ENCODE data around the gene PROX2. TPM values are rescaled to one million over a fixed set of nuclear protein-coding genes. Genes with fewer than 3 reads are reported as not detected.

PROX2 gene
- total and polyA plus RNA-seq, 5 experiments from 2014 or later: 0.12 to 0.75 (median 0.50) TPM

GRCh38 chr14:74835645-74836250, 40.2 kb downstream of the PROX2 start:
- ATAC-seq: peak; percentile 52 to 68
- H3K4me1 Mint-ChIP-seq: peaks cover 18 to 62% (median 58%) of the 10 kb centered on the region in 4 donors
- peak overlapping the region; percentile 77 to 99 (median 96) for H3K27ac Mint-ChIP-seq
- H3K4me3 Mint-ChIP-seq: peak overlapping the region; percentile 33 to 89 (median 70)
- peaks cover 0 to 19% (median 5%) of the 10 kb centered on the region in 3 donors for H3K36me3 Mint-ChIP-seq
- DNase-seq: peak in 5 of 10 donors; percentile 5 to 33 (median 26)
- H3K27me3 Mint-ChIP-seq: no peaks in the 10 kb centered on the region
- POLR2A ChIA-PET: interaction anchor here (0.6 to 1.6 kb wide), 8 partner anchors 14 to 73 kb away, joined by 3 to 6 read pairs (median 4); partner anchors contain the start of genes PROX2 and YLPM1
- no peaks in the 10 kb centered on the region for H3K9me3 Mint-ChIP-seq

GRCh38 chr14:74834692-74835392, 41.1 kb downstream of the PROX2 start:
- no peak for DNase-seq
- H3K36me3 Mint-ChIP-seq: peaks cover 7 to 24% (median 13%) of the 10 kb centered on the region in 3 donors
- H3K4me3 Mint-ChIP-seq: peak overlapping the region in 8 of 10 donors; percentile 11 to 89 (median 32)
- H3K4me1 Mint-ChIP-seq: peaks cover 18 to 53% (median 50%) of the 10 kb centered on the region in 4 donors
- ATAC-seq: no peak
- no peaks in the 10 kb centered on the region for H3K9me3 Mint-ChIP-seq
- POLR2A ChIA-PET: interaction anchor here (0.6 to 1.6 kb wide), 4 partner anchors 15 to 55 kb away, joined by 3 to 6 read pairs (median 4); no protein-coding TSS in a partner anchor
- no peaks in the 10 kb centered on the region for H3K27me3 Mint-ChIP-seq
- peak overlapping the region; percentile 77 to 99 (median 96) for H3K27ac Mint-ChIP-seq

- POLR2A ChIA-PET: no interaction called here
- peaks cover 15 to 40% (median 24%) of the 10 kb centered on the region in 3 donors for H3K36me3 Mint-ChIP-seq
- peaks cover 14 to 38% (median 35%) of the 10 kb centered on the region in 4 donors for H3K4me1 Mint-ChIP-seq
- DNase-seq (no peak), ATAC-seq (no peak)
- no peaks in the 10 kb centered on the region for H3K27me3 Mint-ChIP-seq
- H3K4me3 Mint-ChIP-seq: no peak overlapping the region
- peak overlapping the region in 1 of 10 donors; percentile 22 for H3K27ac Mint-ChIP-seq
- H3K9me3 Mint-ChIP-seq: no peaks in the 10 kb centered on the region
Observed at GRCh38 chr14:74832849-74833248, 43.1 kb downstream of the PROX2 start.

GRCh38 chr14:74829251-74829650, 46.7 kb downstream of the PROX2 start:
- POLR2A ChIA-PET: interaction anchor here (0.8 kb wide), 1 partner anchor 12 kb away, joined by 3 read pairs; no protein-coding TSS in a partner anchor
- peaks cover 15 to 50% (median 27%) of the 10 kb centered on the region in 3 donors for H3K36me3 Mint-ChIP-seq
- no peak overlapping the region for H3K27ac Mint-ChIP-seq
- H3K4me3 Mint-ChIP-seq: no peak overlapping the region
- DNase-seq (no peak), ATAC-seq (no peak)
- peaks cover 2 to 6% (median 3%) of the 10 kb centered on the region in 4 donors for H3K4me1 Mint-ChIP-seq
- H3K27me3 Mint-ChIP-seq: no peaks in the 10 kb centered on the region
- H3K9me3 Mint-ChIP-seq: no peaks in the 10 kb centered on the region

- peak overlapping the region in 9 of 10 donors; percentile 14 to 73 (median 41) for H3K27ac Mint-ChIP-seq
- H3K9me3 Mint-ChIP-seq: no peaks in the 10 kb centered on the region
- DNase-seq: no peak
- POLR2A ChIA-PET: no interaction called here
- H3K36me3 Mint-ChIP-seq: peaks cover 15 to 71% (median 27%) of the 10 kb centered on the region in 3 donors
- no peak for ATAC-seq
- no peak overlapping the region for H3K4me3 Mint-ChIP-seq
- H3K27me3 Mint-ChIP-seq: no peaks in the 10 kb centered on the region
- H3K4me1 Mint-ChIP-seq: peaks cover 0 to 8% (median 5%) of the 10 kb centered on the region in 4 donors
Observed at GRCh38 chr14:74826574-74826973, 49.4 kb downstream of the PROX2 start.

Other genes starting within 250 kb of the PROX2 start
- 10 to 100 TPM; 49.7 to 52.9 TPM for gene AREL1, start 163.1 kb downstream of the PROX2 start, total RNA-seq
- 10 to 100 TPM; 17.3 to 20.6 (median 19.3) TPM for gene AREL1, start 163.1 kb downstream of the PROX2 start, polyA plus RNA-seq
- gene FCF1, start 163.0 kb downstream of the PROX2 start, total RNA-seq: 10 to 100 TPM; 65.8 to 66.8 TPM
- 10 to 100 TPM; 31.7 to 37.1 (median 34.7) TPM for gene FCF1, start 163.0 kb downstream of the PROX2 start, polyA plus RNA-seq
- gene YLPM1, start 112.8 kb downstream of the PROX2 start, total RNA-seq: 100 to 1,000 TPM; 103 to 113 TPM
- 10 to 100 TPM in 2 of 3 donors, 1 to 10 TPM in 1; 6.5 to 23.0 (median 14.0) TPM for gene YLPM1, start 112.8 kb downstream of the PROX2 start, polyA plus RNA-seq
- 100 to 1,000 TPM; 118 to 120 TPM for gene DLST, start 5.8 kb upstream of the PROX2 start, total RNA-seq
- 1 to 10 TPM; 8.8 to 9.3 (median 8.9) TPM for gene DLST, start 5.8 kb upstream of the PROX2 start, polyA plus RNA-seq
- 1 to 10 TPM; 3.8 to 6.4 TPM for gene RPS6KL1, start 47.1 kb upstream of the PROX2 start, total RNA-seq
- 1 to 10 TPM in 2 of 3 donors, under 1 TPM in 1; 0.50 to 3.6 (median 1.7) TPM for gene RPS6KL1, start 47.1 kb upstream of the PROX2 start, polyA plus RNA-seq
- gene PGF, start 79.5 kb upstream of the PROX2 start, total RNA-seq: not detected
- gene PGF, start 79.5 kb upstream of the PROX2 start, polyA plus RNA-seq: under 1 TPM in 1 of 3 donors, not detected in 2; 0.13 TPM
- 10 to 100 TPM; 28.7 to 36.7 TPM for gene EIF2B2, start 126.8 kb upstream of the PROX2 start, total RNA-seq
- 10 to 100 TPM; 14.1 to 26.7 (median 17.5) TPM for gene EIF2B2, start 126.8 kb upstream of the PROX2 start, polyA plus RNA-seq
- gene MLH3, start 175.3 kb upstream of the PROX2 start, total RNA-seq: 10 to 100 TPM; 26.9 to 31.2 TPM
- 10 to 100 TPM in 2 of 3 donors, 1 to 10 TPM in 1; 9.3 to 11.9 (median 10.8) TPM for gene MLH3, start 175.3 kb upstream of the PROX2 start, polyA plus RNA-seq
- 10 to 100 TPM; 24.5 to 25.1 TPM for gene ACYP1, start 187.9 kb upstream of the PROX2 start, total RNA-seq
- 10 to 100 TPM; 12.8 to 17.7 (median 13.2) TPM for gene ACYP1, start 187.9 kb upstream of the PROX2 start, polyA plus RNA-seq
- under 1 TPM in 1 of 2 experiments, not detected in 1; 0.70 TPM for gene ZC2HC1C, start 193.5 kb upstream of the PROX2 start, total RNA-seq
- 1 to 10 TPM in 1 of 3 donors, under 1 TPM in 1, not detected in 1; 0.69 to 1.2 TPM for gene ZC2HC1C, start 193.5 kb upstream of the PROX2 start, polyA plus RNA-seq

Measured in naive thymus-derived CD8-positive, alpha-beta T cell (primary cell).